ENCODE data around the gene ZNF280D. TPM values are rescaled to one million over a fixed set of nuclear protein-coding genes. Genes with fewer than 3 reads are reported as not detected.
A peak's percentile ranks its signal among the peaks of the same experiment; 100 is the strongest.

Gene ZNF280D
- total and polyA plus RNA-seq, 2 donors: 72.9 to 73.9 TPM

GRCh38 chr15:56774356-56774755, 41.0 kb upstream of the ZNF280D start:
- H3K9me3 ChIP-seq (ENCODE audit: control insufficient read depth in 2 of 2, insufficient read depth in 1 of 2, low read length in 1 of 2): peaks cover 0 to 2% of the 10 kb centered on the region in 2 donors
- no peaks in the 10 kb centered on the region for H3K36me3 ChIP-seq (ENCODE audit: control insufficient read depth in 2 of 2, insufficient read depth in 2 of 2, low read length in 1 of 2)
- H3K27ac ChIP-seq (ENCODE audit: low read depth in 1 of 2, low read length in 1 of 2): peak overlapping the region in 1 of 2 donors; percentile 61
- peaks cover 2 to 15% of the 10 kb centered on the region in 2 donors for H3K4me1 ChIP-seq (ENCODE audit: control insufficient read depth in 2 of 2, insufficient read depth in 2 of 2, low read length in 2 of 2)
- no peaks in the 10 kb centered on the region for H3K27me3 ChIP-seq (ENCODE audit: control insufficient read depth in 2 of 2, insufficient read depth in 1 of 2, low read length in 1 of 2)
- no peak overlapping the region for H3K4me3 ChIP-seq (ENCODE audit: low read length in 2 of 2)
- peak in 5 of 9 donors; percentile 19 to 74 (median 34) for DNase-seq (ENCODE audit: low read depth in 6 of 9, low spot score in 9 of 9)
- 43% methylated on average over 2 of the region's 2 CpGs for WGBS

GRCh38 chr15:56772868-56773639, 39.7 kb upstream of the ZNF280D start:
- H3K36me3 ChIP-seq (ENCODE audit: control insufficient read depth in 2 of 2, insufficient read depth in 2 of 2, low read length in 1 of 2): no peaks in the 10 kb centered on the region
- no peak overlapping the region for H3K4me3 ChIP-seq (ENCODE audit: low read length in 2 of 2)
- H3K9me3 ChIP-seq (ENCODE audit: control insufficient read depth in 2 of 2, insufficient read depth in 1 of 2, low read length in 1 of 2): no peaks in the 10 kb centered on the region
- no peaks in the 10 kb centered on the region for H3K27me3 ChIP-seq (ENCODE audit: control insufficient read depth in 2 of 2, insufficient read depth in 1 of 2, low read length in 1 of 2)
- no peak overlapping the region for H3K27ac ChIP-seq (ENCODE audit: low read depth in 1 of 2, low read length in 1 of 2)
- 97% methylated on average over 6 of the region's 6 CpGs for WGBS
- peaks cover 2 to 15% of the 10 kb centered on the region in 2 donors for H3K4me1 ChIP-seq (ENCODE audit: control insufficient read depth in 2 of 2, insufficient read depth in 2 of 2, low read length in 2 of 2)
- no peak for DNase-seq (ENCODE audit: low read depth in 6 of 9, low spot score in 9 of 9)

- DNase-seq (ENCODE audit: low read depth in 6 of 9, low spot score in 9 of 9): no peak
- no peaks in the 10 kb centered on the region for H3K27me3 ChIP-seq (ENCODE audit: control insufficient read depth in 2 of 2, insufficient read depth in 1 of 2, low read length in 1 of 2)
- no peak overlapping the region for H3K27ac ChIP-seq (ENCODE audit: low read depth in 1 of 2, low read length in 1 of 2)
- WGBS: 97% methylated on average over 5 of the region's 5 CpGs
- no peak overlapping the region for H3K4me3 ChIP-seq (ENCODE audit: low read length in 2 of 2)
- peaks cover 6 to 16% of the 10 kb centered on the region in 2 donors for H3K4me1 ChIP-seq (ENCODE audit: control insufficient read depth in 2 of 2, insufficient read depth in 2 of 2, low read length in 2 of 2)
- no peaks in the 10 kb centered on the region for H3K9me3 ChIP-seq (ENCODE audit: control insufficient read depth in 2 of 2, insufficient read depth in 1 of 2, low read length in 1 of 2)
- H3K36me3 ChIP-seq (ENCODE audit: control insufficient read depth in 2 of 2, insufficient read depth in 2 of 2, low read length in 1 of 2): no peaks in the 10 kb centered on the region
Observed at GRCh38 chr15:56770173-56770572, 36.9 kb upstream of the ZNF280D start.

GRCh38 chr15:56767315-56767714, 34.0 kb upstream of the ZNF280D start:
- no peak overlapping the region for H3K4me3 ChIP-seq (ENCODE audit: low read length in 2 of 2)
- no peak overlapping the region for H3K27ac ChIP-seq (ENCODE audit: low read depth in 1 of 2, low read length in 1 of 2)
- no peaks in the 10 kb centered on the region for H3K27me3 ChIP-seq (ENCODE audit: control insufficient read depth in 2 of 2, insufficient read depth in 1 of 2, low read length in 1 of 2)
- peaks cover 9% of the 10 kb centered on the region in 2 donors for H3K4me1 ChIP-seq (ENCODE audit: control insufficient read depth in 2 of 2, insufficient read depth in 2 of 2, low read length in 2 of 2)
- no peak for DNase-seq (ENCODE audit: low read depth in 6 of 9, low spot score in 9 of 9)
- WGBS: 95% methylated on average over 1 of the region's 1 CpG
- no peaks in the 10 kb centered on the region for H3K9me3 ChIP-seq (ENCODE audit: control insufficient read depth in 2 of 2, insufficient read depth in 1 of 2, low read length in 1 of 2)
- H3K36me3 ChIP-seq (ENCODE audit: control insufficient read depth in 2 of 2, insufficient read depth in 2 of 2, low read length in 1 of 2): no peaks in the 10 kb centered on the region

GRCh38 chr15:56765251-56765650, 31.9 kb upstream of the ZNF280D start:
- Histone ChIP-seq H3K36me3 (ENCODE audit: control insufficient read depth in 2 of 2, insufficient read depth in 2 of 2, low read length in 1 of 2) (no peaks in the 10 kb centered on the region), H3K4me1 (ENCODE audit: control insufficient read depth in 2 of 2, insufficient read depth in 2 of 2, low read length in 2 of 2) (peaks cover 9% of the 10 kb centered on the region in 2 donors), H3K27ac (ENCODE audit: low read depth in 1 of 2, low read length in 1 of 2) (no peak overlapping the region), H3K27me3 (ENCODE audit: control insufficient read depth in 2 of 2, insufficient read depth in 1 of 2, low read length in 1 of 2) (no peaks in the 10 kb centered on the region), H3K9me3 (ENCODE audit: control insufficient read depth in 2 of 2, insufficient read depth in 1 of 2, low read length in 1 of 2) (no peaks in the 10 kb centered on the region), H3K4me3 (ENCODE audit: low read length in 2 of 2) (no peak overlapping the region)
- peak in 3 of 9 donors; percentile 8 to 50 (median 25) for DNase-seq (ENCODE audit: low read depth in 6 of 9, low spot score in 9 of 9)

GRCh38 chr15:56763141-56763895, 30.0 kb upstream of the ZNF280D start:
- 99% methylated on average over 1 of the region's 1 CpG for WGBS
- no peaks in the 10 kb centered on the region for H3K27me3 ChIP-seq (ENCODE audit: control insufficient read depth in 2 of 2, insufficient read depth in 1 of 2, low read length in 1 of 2)
- no peaks in the 10 kb centered on the region for H3K9me3 ChIP-seq (ENCODE audit: control insufficient read depth in 2 of 2, insufficient read depth in 1 of 2, low read length in 1 of 2)
- no peak for DNase-seq (ENCODE audit: low read depth in 6 of 9, low spot score in 9 of 9)
- no peaks in the 10 kb centered on the region for H3K36me3 ChIP-seq (ENCODE audit: control insufficient read depth in 2 of 2, insufficient read depth in 2 of 2, low read length in 1 of 2)
- H3K4me1 ChIP-seq (ENCODE audit: control insufficient read depth in 2 of 2, insufficient read depth in 2 of 2, low read length in 2 of 2): peaks cover 9% of the 10 kb centered on the region in 2 donors
- H3K4me3 ChIP-seq (ENCODE audit: low read length in 2 of 2): no peak overlapping the region
- no peak overlapping the region for H3K27ac ChIP-seq (ENCODE audit: low read depth in 1 of 2, low read length in 1 of 2)

- DNase-seq (ENCODE audit: low read depth in 6 of 9, low spot score in 9 of 9): no peak
- Histone ChIP-seq H3K27me3 (ENCODE audit: control insufficient read depth in 2 of 2, insufficient read depth in 1 of 2, low read length in 1 of 2) (no peaks in the 10 kb centered on the region), H3K4me1 (ENCODE audit: control insufficient read depth in 2 of 2, insufficient read depth in 2 of 2, low read length in 2 of 2) (peaks cover 4% of the 10 kb centered on the region in 2 donors), H3K27ac (ENCODE audit: low read depth in 1 of 2, low read length in 1 of 2) (no peak overlapping the region), H3K36me3 (ENCODE audit: control insufficient read depth in 2 of 2, insufficient read depth in 2 of 2, low read length in 1 of 2) (no peaks in the 10 kb centered on the region), H3K4me3 (ENCODE audit: low read length in 2 of 2) (no peak overlapping the region), H3K9me3 (ENCODE audit: control insufficient read depth in 2 of 2, insufficient read depth in 1 of 2, low read length in 1 of 2) (peaks cover 0 to 4% of the 10 kb centered on the region in 2 donors)
Observed at GRCh38 chr15:56760186-56760585, 26.9 kb upstream of the ZNF280D start.

- DNase-seq (ENCODE audit: low read depth in 6 of 9, low spot score in 9 of 9): no peak
- Histone ChIP-seq H3K4me3 (ENCODE audit: low read length in 2 of 2) (no peak overlapping the region), H3K9me3 (ENCODE audit: control insufficient read depth in 2 of 2, insufficient read depth in 1 of 2, low read length in 1 of 2) (peaks cover 0 to 4% of the 10 kb centered on the region in 2 donors), H3K36me3 (ENCODE audit: control insufficient read depth in 2 of 2, insufficient read depth in 2 of 2, low read length in 1 of 2) (no peaks in the 10 kb centered on the region), H3K27me3 (ENCODE audit: control insufficient read depth in 2 of 2, insufficient read depth in 1 of 2, low read length in 1 of 2) (no peaks in the 10 kb centered on the region), H3K4me1 (ENCODE audit: control insufficient read depth in 2 of 2, insufficient read depth in 2 of 2, low read length in 2 of 2) (no peaks in the 10 kb centered on the region), H3K27ac (ENCODE audit: low read depth in 1 of 2, low read length in 1 of 2) (no peak overlapping the region)
- 91% methylated on average over 4 of the region's 5 CpGs for WGBS
Observed at GRCh38 chr15:56759450-56759845, 26.1 kb upstream of the ZNF280D start.

- no peak overlapping the region for H3K27ac ChIP-seq (ENCODE audit: low read depth in 1 of 2, low read length in 1 of 2)
- H3K9me3 ChIP-seq (ENCODE audit: control insufficient read depth in 2 of 2, insufficient read depth in 1 of 2, low read length in 1 of 2): peaks cover 0 to 4% of the 10 kb centered on the region in 2 donors
- no peaks in the 10 kb centered on the region for H3K36me3 ChIP-seq (ENCODE audit: control insufficient read depth in 2 of 2, insufficient read depth in 2 of 2, low read length in 1 of 2)
- no peaks in the 10 kb centered on the region for H3K27me3 ChIP-seq (ENCODE audit: control insufficient read depth in 2 of 2, insufficient read depth in 1 of 2, low read length in 1 of 2)
- over 99% methylated on average over 2 of the region's 2 CpGs for WGBS
- DNase-seq (ENCODE audit: low read depth in 6 of 9, low spot score in 9 of 9): no peak
- H3K4me1 ChIP-seq (ENCODE audit: control insufficient read depth in 2 of 2, insufficient read depth in 2 of 2, low read length in 2 of 2): no peaks in the 10 kb centered on the region
- no peak overlapping the region for H3K4me3 ChIP-seq (ENCODE audit: low read length in 2 of 2)
Observed at GRCh38 chr15:56758770-56759449, 25.6 kb upstream of the ZNF280D start.

Measured in thymus (tissue), 11 donors.